PC-3 (cell line): Measurements from ENCODE around the gene HLCS. TPM values are rescaled to one million over a fixed set of nuclear protein-coding genes. Genes with fewer than 3 reads are reported as not detected.

Source experiments
- ATAC-seq: fragments of 200-7000 bp; cut with Tn5 transposase; 2 replicates; pipeline ENCODE4 v1.9.1; 2020; ENCODE audit warnings: mild to moderate bottlenecking, moderate library complexity
- BruUV-seq: library from RNA; stranded (reverse); fragments of 400-500 nt; replicated peaks from 2 replicates; lab custom pipeline; 2021; lab: Mats Ljungman, UMichigan
- CTCF ChIA-PET: fragments of 300-600 bp; sonication (Branson Sonifier 250); formaldehyde crosslinking; loops from one replicate; lab custom pipeline; 2022; ENCODE audit warnings: antibody characterized with exemption; lab: Charles Lee
- POLR2A ChIA-PET: fragments of 300-600 bp; sonication (Branson Sonifier 250); formaldehyde crosslinking; loops from one replicate; lab custom pipeline; 2022; ENCODE audit warnings: antibody characterized with exemption; ENCODE audit not compliant: unreplicated experiment; lab: Charles Lee
- DNase-seq: peaks from one replicate; pipeline ENCODE4 v3.0.0-alpha.2; 2015
- H2AFZ ChIP-seq: fragments of 300-600 bp; sonication (generic); 2 replicates; pipeline ENCODE4 v1.6.0; 2016; ENCODE audit warnings: antibody characterized with exemption, low read length
- H3F3A ChIP-seq: fragments of 300-600 bp; sonication (generic); one replicate; pipeline ENCODE4 v1.6.0; 2017; ENCODE audit warnings: antibody characterized with exemption, low read length, control low read depth, mild to moderate bottlenecking; ENCODE audit not compliant: unreplicated experiment
- H3K27ac ChIP-seq: fragments of 300-600 bp; sonication (generic); 2 replicates; pipeline ENCODE4 v1.5.1; 2016; ENCODE audit warnings: mild to moderate bottlenecking, low read length
- H3K27me3 ChIP-seq: fragments of 300-600 bp; sonication (generic); 2 replicates; pipeline ENCODE4 v1.6.1; 2016; ENCODE audit warnings: low read length, mixed read lengths
- H3K36me3 ChIP-seq: fragments of 300-600 bp; sonication (generic); 2 replicates; pipeline ENCODE4 v1.6.1; 2016; ENCODE audit warnings: low read depth, mixed run types, low read length, mixed read lengths
- H3K4me1 ChIP-seq: fragments of 300-600 bp; sonication (generic); 2 replicates; pipeline ENCODE4 v1.5.1; 2016; ENCODE audit warnings: low read length; ENCODE audit not compliant: insufficient read depth
- H3K4me2 ChIP-seq: fragments of 300-600 bp; sonication (generic); 2 replicates; pipeline ENCODE4 v1.6.0; 2016; ENCODE audit warnings: low read length
- H3K4me3 ChIP-seq: fragments of 300-600 bp; sonication (generic); 2 replicates; pipeline ENCODE4 v1.5.1; 2016; ENCODE audit warnings: mild to moderate bottlenecking, low read length, mixed read lengths
- H3K79me2 ChIP-seq: fragments of 300-600 bp; sonication (generic); 2 replicates; pipeline ENCODE4 v1.6.1; 2017; ENCODE audit warnings: low read length, mixed read lengths
- H3K9ac ChIP-seq: fragments of 300-600 bp; sonication (generic); 2 replicates; pipeline ENCODE4 v1.6.0; 2016; ENCODE audit warnings: mild to moderate bottlenecking, low read length
- H3K9me2 ChIP-seq: fragments of 300-600 bp; sonication (generic); replicated peaks from 2 replicates; pipeline ENCODE4 v1.6.1; 2016; ENCODE audit warnings: mixed run types, low read length, mixed read lengths
- H3K9me3 ChIP-seq: fragments of 300-600 bp; sonication (generic); 2 replicates; pipeline ENCODE4 v1.6.1; 2016; ENCODE audit warnings: low read length, mixed read lengths
- H4K20me1 ChIP-seq: fragments of 300-600 bp; sonication (generic); 2 replicates; pipeline ENCODE4 v1.6.1; 2016; ENCODE audit warnings: low read length, mixed read lengths
- EZH2 ChIP-seq: fragments of 300-600 bp; sonication (generic); IDR thresholded peaks from one replicate; pipeline ENCODE4 v1.6.1; 2017; ENCODE audit warnings: antibody characterized with exemption, mild to moderate bottlenecking, low read length; ENCODE audit not compliant: unreplicated experiment
- EZH2phosphoT487 ChIP-seq: fragments of 300-600 bp; sonication (generic); IDR thresholded peaks from 2 replicates; pipeline ENCODE4 v1.6.1; 2018; ENCODE audit warnings: mild to moderate bottlenecking, antibody characterized with exemption, low read length, borderline replicate concordance
- intact Hi-C: fragments of 100-400 bp; cut with micrococcal nuclease; formaldehyde crosslinking; loops from 2 replicates; pipeline ENCODE4 v1.9.0; 2023
- total RNA-seq: library from RNA; depleted of rRNA; stranded (reverse); fragments of >200 nt; gene quantifications from 2 replicates; pipeline ENCODE4 v1.2.3, GENCODE V29; 2014
- TF ChIP-seq, protein P1 (sequence below): fragments of 300-600 bp; sonication (generic); conservative IDR thresholded peaks from 2 replicates; pipeline ENCODE4 v1.5.1; 2017; ENCODE audit warnings: antibody characterized with exemption, low read depth, mild to moderate bottlenecking, low read length

Gene HLCS
- total RNA-seq, 1 experiment from 2014 or later, result 44.1 TPM

DNA sequence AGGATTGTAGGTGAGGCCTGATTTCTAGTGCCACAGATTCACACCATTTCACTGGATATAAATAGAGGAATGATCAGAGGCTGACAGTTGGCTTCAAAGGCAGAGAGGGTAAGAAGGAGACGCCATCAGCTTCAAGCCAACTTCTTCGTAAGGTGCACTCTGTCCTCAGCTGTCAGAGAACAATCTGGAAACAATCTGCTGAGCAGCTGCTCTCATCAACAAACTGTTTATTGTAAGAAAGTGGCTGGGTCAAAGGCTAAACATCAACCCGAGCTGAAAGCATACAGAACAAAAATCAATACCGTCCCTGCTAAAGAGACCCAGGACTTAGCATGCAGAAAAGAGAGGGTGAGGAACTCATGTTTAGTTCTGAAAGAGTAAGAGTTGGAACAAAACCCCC lies 48.2 kb downstream of the HLCS start:
- DNase-seq, result no peak
- Histone ChIP-seq H3K79me2 (peaks cover 18% of the 10 kb centered on the region; the same call in 1 of the 2 replicates), H3K9ac (peak overlapping the region; percentile 61), H3K4me2 (no peak overlapping the region), H2AFZ (no peak overlapping the region), H3K27ac (peak overlapping the region; percentile 88), H3K27me3 (no peaks in the 10 kb centered on the region), H3K36me3 (no peaks in the 10 kb centered on the region), H4K20me1 (no peaks in the 10 kb centered on the region), H3F3A (no peaks in the 10 kb centered on the region), H3K9me3 (no peaks in the 10 kb centered on the region), H3K9me2 (no peaks in the 10 kb centered on the region), H3K4me3 (no peak overlapping the region), H3K4me1 (peaks cover 30% of the 10 kb centered on the region)
- no peak for ATAC-seq
- ChIA-PET POLR2A (interaction anchor here (1.1 kb wide), 1 partner anchor 58 kb away, joined by 9 read pairs; no protein-coding TSS in a partner anchor), CTCF (interaction anchor here (0.6 to 1.6 kb wide), 5 partner anchors 9 to 271 kb away, joined by 3 to 19 read pairs (median 12); no protein-coding TSS in a partner anchor)
- no TSS peak for BruUV-seq
- TF ChIP-seq, protein P1, sequence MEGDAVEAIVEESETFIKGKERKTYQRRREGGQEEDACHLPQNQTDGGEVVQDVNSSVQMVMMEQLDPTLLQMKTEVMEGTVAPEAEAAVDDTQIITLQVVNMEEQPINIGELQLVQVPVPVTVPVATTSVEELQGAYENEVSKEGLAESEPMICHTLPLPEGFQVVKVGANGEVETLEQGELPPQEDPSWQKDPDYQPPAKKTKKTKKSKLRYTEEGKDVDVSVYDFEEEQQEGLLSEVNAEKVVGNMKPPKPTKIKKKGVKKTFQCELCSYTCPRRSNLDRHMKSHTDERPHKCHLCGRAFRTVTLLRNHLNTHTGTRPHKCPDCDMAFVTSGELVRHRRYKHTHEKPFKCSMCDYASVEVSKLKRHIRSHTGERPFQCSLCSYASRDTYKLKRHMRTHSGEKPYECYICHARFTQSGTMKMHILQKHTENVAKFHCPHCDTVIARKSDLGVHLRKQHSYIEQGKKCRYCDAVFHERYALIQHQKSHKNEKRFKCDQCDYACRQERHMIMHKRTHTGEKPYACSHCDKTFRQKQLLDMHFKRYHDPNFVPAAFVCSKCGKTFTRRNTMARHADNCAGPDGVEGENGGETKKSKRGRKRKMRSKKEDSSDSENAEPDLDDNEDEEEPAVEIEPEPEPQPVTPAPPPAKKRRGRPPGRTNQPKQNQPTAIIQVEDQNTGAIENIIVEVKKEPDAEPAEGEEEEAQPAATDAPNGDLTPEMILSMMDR, result no peak
- TF ChIP-seq EZH2 (no peak), EZH2phosphoT487 (no peak)
- intact Hi-C loops, result no loop called here

GRCh38 chr21:36917471-36918158 lies 48.9 kb downstream of the HLCS start:
- BruUV-seq, result TSS peak; percentile 87
- DNase-seq, result peak; percentile 87

More at GRCh38 chr21:36917471-36918158, 48.9 kb downstream of the HLCS start:
- peak overlapping the region; percentile 18 for H3K4me2 ChIP-seq
- H3K9me2 ChIP-seq, result no peaks in the 10 kb centered on the region
- H3K4me3 ChIP-seq, result no peak overlapping the region
- ChIA-PET POLR2A (interaction anchor here (0.6 to 1.6 kb wide), 5 partner anchors 56 to 598 kb away, joined by 3 to 10 read pairs (median 3); no protein-coding TSS in a partner anchor), CTCF (interaction anchor here (0.6 to 1.6 kb wide), 11 partner anchors 10 to 413 kb away, joined by 3 to 19 read pairs (median 5); no protein-coding TSS in a partner anchor)
- H3F3A ChIP-seq, result no peaks in the 10 kb centered on the region
- ATAC-seq, result peak; percentile 85
- peak overlapping the region; percentile 72 for H3K9ac ChIP-seq
- H4K20me1 ChIP-seq, result no peaks in the 10 kb centered on the region
- H3K4me1 ChIP-seq, result peaks cover 30% of the 10 kb centered on the region
- peak overlapping the region; percentile 88 for H3K27ac ChIP-seq
- H3K9me3 ChIP-seq, result no peaks in the 10 kb centered on the region
- H2AFZ ChIP-seq, result peak overlapping the region; percentile 27; the same call in 1 of the 2 replicates
- TF ChIP-seq, protein P1, result peak; percentile 90
- TF ChIP-seq EZH2, result no peak
- no peaks in the 10 kb centered on the region for H3K36me3 ChIP-seq
- H3K79me2 ChIP-seq, result peaks cover 17% of the 10 kb centered on the region; the same call in 1 of the 2 replicates
- intact Hi-C loops, result loop anchor here (2.0 kb wide), 2 partner anchors 57 to 161 kb away; no protein-coding TSS in a partner anchor
- no peaks in the 10 kb centered on the region for H3K27me3 ChIP-seq
